Smooth muscle cell (in vitro differentiated cells): Measurements from ENCODE around the gene PGM2L1. TPM values are rescaled to one million over a fixed set of nuclear protein-coding genes. Genes with fewer than 3 reads are reported as not detected.

Source experiments
- DNase-seq: peaks from one replicate; lab custom pipeline; 2025; ENCODE audit not compliant: unreplicated experiment; lab: John Stamatoyannopoulos, UW
- H2AFZ ChIP-seq: fragments of 200-600 bp; sonication (generic); 2 replicates; pipeline ENCODE4 v1.6.0; 2016; ENCODE audit warnings: antibody characterized with exemption, low read depth, mild to moderate bottlenecking
- H3F3A ChIP-seq: fragments of 200-600 bp; sonication (generic); 2 replicates; pipeline ENCODE4 v1.6.0; 2017; ENCODE audit warnings: antibody characterized with exemption, low read depth
- H3K27ac ChIP-seq: fragments of 200-600 bp; sonication (generic); 2 replicates; pipeline ENCODE4 v1.5.1; 2016; ENCODE audit warnings: low read depth, mild to moderate bottlenecking
- H3K27me3 ChIP-seq: fragments of 200-600 bp; sonication (generic); 2 replicates; pipeline ENCODE4 v1.6.1; 2016; ENCODE audit warnings: low read depth, mild to moderate bottlenecking
- H3K36me3 ChIP-seq: fragments of 200-600 bp; sonication (generic); 2 replicates; pipeline ENCODE4 v1.5.1; 2016; ENCODE audit warnings: low read depth
- H3K4me1 ChIP-seq: fragments of 200-600 bp; sonication (generic); 2 replicates; pipeline ENCODE4 v1.5.1; 2016; ENCODE audit warnings: low read depth
- H3K4me2 ChIP-seq: fragments of 200-600 bp; sonication (generic); 2 replicates; pipeline ENCODE4 v1.6.0; 2016; ENCODE audit warnings: mild to moderate bottlenecking
- H3K4me3 ChIP-seq: fragments of 200-600 bp; sonication (generic); 2 replicates; pipeline ENCODE4 v1.5.1; 2016; ENCODE audit warnings: mild to moderate bottlenecking
- H3K79me2 ChIP-seq: fragments of 200-600 bp; sonication (generic); 2 replicates; pipeline ENCODE4 v1.6.0; 2016; ENCODE audit warnings: low read depth, mild to moderate bottlenecking
- H3K9ac ChIP-seq: fragments of 200-600 bp; sonication (generic); 2 replicates; pipeline ENCODE4 v1.6.0; 2016; ENCODE audit warnings: low read depth
- H3K9me3 ChIP-seq: fragments of 200-600 bp; sonication (generic); replicated peaks from 2 replicates; pipeline ENCODE4 v1.5.1; 2016; ENCODE audit warnings: low read depth
- H4K20me1 ChIP-seq: fragments of 200-600 bp; sonication (generic); 2 replicates; pipeline ENCODE4 v1.6.0; 2016; ENCODE audit warnings: low read depth
- WGBS: methylation state at CpG from one replicate; pipeline ENCODE4 v1.1.7; 2016; ENCODE audit warnings: low lambda C conversion rate; 5-methylcytosine and 5-hydroxymethylcytosine counted together
- polyA plus RNA-seq: library from polyadenylated mRNA; unstranded; fragments of >200 nt; fragmentation: Nextera tagmentation; extraction: Ambion mirVana; gene quantifications from 2 replicates; pipeline ENCODE4 v1.2.1, GENCODE V29; 2016
- total RNA-seq: library from RNA; depleted of rRNA; stranded (reverse); fragments of >200 nt; gene quantifications from 2 replicates; pipeline ENCODE4 v1.2.3, GENCODE V29; 2014
- TF ChIP-seq, protein P1 (sequence below): fragments of 200-600 bp; sonication (generic); IDR thresholded peaks from 2 replicates; pipeline ENCODE4 v1.5.1; 2017; ENCODE audit warnings: borderline replicate concordance, mild to moderate bottlenecking, antibody characterized with exemption; ENCODE audit not compliant: insufficient read depth, poor library complexity, severe bottlenecking

Gene PGM2L1
- total and polyA plus RNA-seq, 2 experiments from 2014 or later = 6.7 to 17.5 TPM

DNA sequence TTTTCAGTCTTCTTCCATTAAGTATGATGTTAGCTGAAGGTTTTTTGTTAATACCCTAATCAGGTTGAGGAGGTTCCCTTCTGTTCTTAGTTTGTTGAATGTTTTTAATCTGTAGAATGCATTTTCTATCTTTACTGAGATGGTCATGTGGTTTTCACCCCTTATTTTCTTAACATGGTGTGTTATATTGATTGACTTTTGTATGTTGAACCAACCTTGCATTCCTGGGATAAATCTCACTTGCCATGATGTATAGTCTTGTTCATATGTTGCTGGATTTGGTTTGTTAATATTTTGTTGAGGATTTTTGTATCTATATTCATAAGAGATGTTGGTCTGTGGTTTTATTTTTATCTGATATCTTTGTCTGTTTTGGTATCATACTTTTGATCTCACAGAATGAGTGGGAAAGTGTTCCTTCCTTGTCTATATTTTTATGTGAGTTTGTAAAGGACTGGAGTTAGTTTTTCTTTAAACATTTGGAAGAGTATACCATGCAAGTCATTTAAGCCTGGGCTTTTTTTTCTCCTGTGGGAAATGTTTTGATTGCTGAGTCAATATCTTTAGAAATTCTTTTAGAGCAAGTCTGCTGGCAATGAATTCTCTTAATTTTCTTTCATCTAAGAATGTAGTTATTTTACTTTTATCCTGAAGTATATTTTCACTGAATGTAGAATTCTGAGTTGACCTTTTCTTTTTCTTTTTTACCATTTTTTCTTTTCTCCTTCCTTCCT, 81.3 kb downstream of the PGM2L1 start:
- Histone ChIP-seq H3K9me3 (peaks cover 15% of the 10 kb centered on the region), H4K20me1 (no peaks in the 10 kb centered on the region), H3K9ac (no peak overlapping the region), H3K4me2 (no peak overlapping the region), H3F3A (peaks cover 17% of the 10 kb centered on the region), H3K27me3 (no peaks in the 10 kb centered on the region), H3K4me1 (peaks cover 9% of the 10 kb centered on the region), H3K36me3 (peaks cover 5% of the 10 kb centered on the region), H2AFZ (no peak overlapping the region), H3K79me2 (no peaks in the 10 kb centered on the region), H3K4me3 (no peak overlapping the region), H3K27ac (peak overlapping the region; percentile 98)
- DNase-seq = no peak
- TF ChIP-seq, protein P1, sequence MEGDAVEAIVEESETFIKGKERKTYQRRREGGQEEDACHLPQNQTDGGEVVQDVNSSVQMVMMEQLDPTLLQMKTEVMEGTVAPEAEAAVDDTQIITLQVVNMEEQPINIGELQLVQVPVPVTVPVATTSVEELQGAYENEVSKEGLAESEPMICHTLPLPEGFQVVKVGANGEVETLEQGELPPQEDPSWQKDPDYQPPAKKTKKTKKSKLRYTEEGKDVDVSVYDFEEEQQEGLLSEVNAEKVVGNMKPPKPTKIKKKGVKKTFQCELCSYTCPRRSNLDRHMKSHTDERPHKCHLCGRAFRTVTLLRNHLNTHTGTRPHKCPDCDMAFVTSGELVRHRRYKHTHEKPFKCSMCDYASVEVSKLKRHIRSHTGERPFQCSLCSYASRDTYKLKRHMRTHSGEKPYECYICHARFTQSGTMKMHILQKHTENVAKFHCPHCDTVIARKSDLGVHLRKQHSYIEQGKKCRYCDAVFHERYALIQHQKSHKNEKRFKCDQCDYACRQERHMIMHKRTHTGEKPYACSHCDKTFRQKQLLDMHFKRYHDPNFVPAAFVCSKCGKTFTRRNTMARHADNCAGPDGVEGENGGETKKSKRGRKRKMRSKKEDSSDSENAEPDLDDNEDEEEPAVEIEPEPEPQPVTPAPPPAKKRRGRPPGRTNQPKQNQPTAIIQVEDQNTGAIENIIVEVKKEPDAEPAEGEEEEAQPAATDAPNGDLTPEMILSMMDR = no peak

DNA sequence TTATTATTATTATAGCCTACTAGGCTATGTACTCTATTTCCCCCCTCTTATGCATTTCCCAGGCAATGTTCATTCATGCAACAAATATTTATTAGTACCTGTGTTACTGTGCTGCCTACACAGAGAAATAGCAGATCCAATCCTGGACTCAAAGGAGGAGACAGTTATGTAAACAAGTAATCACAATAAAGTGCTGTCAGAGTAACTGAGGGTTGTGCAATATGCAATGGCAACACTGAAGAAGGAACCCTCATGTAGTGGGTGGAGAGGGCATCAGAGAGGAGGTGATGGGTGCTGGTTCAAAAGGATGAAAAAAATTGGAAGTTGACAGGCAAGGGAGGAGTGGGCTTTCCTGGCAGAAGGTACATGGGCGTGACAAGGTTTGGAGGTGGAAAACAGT, 85.9 kb downstream of the PGM2L1 start:
- H3K9ac ChIP-seq = no peak overlapping the region
- no peaks in the 10 kb centered on the region for H3K4me1 ChIP-seq
- no peaks in the 10 kb centered on the region for H4K20me1 ChIP-seq
- no peak overlapping the region for H3K27ac ChIP-seq
- no peaks in the 10 kb centered on the region for H3K27me3 ChIP-seq
- no peak overlapping the region for H3K4me3 ChIP-seq
- peaks cover 7% of the 10 kb centered on the region for H3F3A ChIP-seq
- TF ChIP-seq, protein P1 = no peak
- H3K9me3 ChIP-seq = peaks cover 13% of the 10 kb centered on the region
- H3K4me2 ChIP-seq = no peak overlapping the region
- H2AFZ ChIP-seq = no peak overlapping the region
- 89% methylated on average over 1 of the region's 1 CpG for WGBS
- no peaks in the 10 kb centered on the region for H3K79me2 ChIP-seq
- H3K36me3 ChIP-seq = peaks cover 5% of the 10 kb centered on the region
- no peak for DNase-seq

GRCh38 chr11:74311352-74311926, 86.8 kb downstream of the PGM2L1 start, which contains the start of gene P4HA3:
P4HA3 (minus strand) TSS chr11:74311640; CDS start chr11:74311611, 29 bp downstream.
- Histone ChIP-seq H2AFZ (peak within 1 kb of the TSS; percentile 18), H3K36me3 (no peaks in the 10 kb centered on the region), H4K20me1 (no peaks in the 10 kb centered on the region), H3K9me3 (peaks cover 4% of the 10 kb centered on the region), H3K4me3 (peak within 1 kb of the TSS; percentile 55), H3F3A (peaks cover 4% of the 10 kb centered on the region), H3K27me3 (no peaks in the 10 kb centered on the region), H3K4me1 (no peaks in the 10 kb centered on the region), H3K9ac (peak within 1 kb of the TSS; percentile 27), H3K4me2 (peak within 1 kb of the TSS; percentile 87), H3K27ac (no peak within 1 kb of the TSS), H3K79me2 (no peaks in the 10 kb centered on the region)
- 9% methylated on average over 32 of the region's 62 CpGs for whole genome bisulfite sequencing
- TF ChIP-seq, protein P1 = no peak
- DNase-seq = no peak
